HG02678 (cell line): Measurements from ENCODE around the gene MON1A.
"Not testable (repeated sequence)": the region's sequence is repeated elsewhere in the genome, so short reads cannot be mapped to it uniquely, and the experiment has no call there.

Source experiments
- ATAC-seq: cut with Tn5 transposase; IDR thresholded peaks from one replicate; pipeline ENCODE4 v1.9.1; 2021; ENCODE audit warnings: mild to moderate bottlenecking, moderate library complexity; ENCODE audit not compliant: unreplicated experiment

The MON1A gene, protein sequence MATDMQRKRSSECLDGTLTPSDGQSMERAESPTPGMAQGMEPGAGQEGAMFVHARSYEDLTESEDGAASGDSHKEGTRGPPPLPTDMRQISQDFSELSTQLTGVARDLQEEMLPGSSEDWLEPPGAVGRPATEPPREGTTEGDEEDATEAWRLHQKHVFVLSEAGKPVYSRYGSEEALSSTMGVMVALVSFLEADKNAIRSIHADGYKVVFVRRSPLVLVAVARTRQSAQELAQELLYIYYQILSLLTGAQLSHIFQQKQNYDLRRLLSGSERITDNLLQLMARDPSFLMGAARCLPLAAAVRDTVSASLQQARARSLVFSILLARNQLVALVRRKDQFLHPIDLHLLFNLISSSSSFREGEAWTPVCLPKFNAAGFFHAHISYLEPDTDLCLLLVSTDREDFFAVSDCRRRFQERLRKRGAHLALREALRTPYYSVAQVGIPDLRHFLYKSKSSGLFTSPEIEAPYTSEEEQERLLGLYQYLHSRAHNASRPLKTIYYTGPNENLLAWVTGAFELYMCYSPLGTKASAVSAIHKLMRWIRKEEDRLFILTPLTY

DNA sequence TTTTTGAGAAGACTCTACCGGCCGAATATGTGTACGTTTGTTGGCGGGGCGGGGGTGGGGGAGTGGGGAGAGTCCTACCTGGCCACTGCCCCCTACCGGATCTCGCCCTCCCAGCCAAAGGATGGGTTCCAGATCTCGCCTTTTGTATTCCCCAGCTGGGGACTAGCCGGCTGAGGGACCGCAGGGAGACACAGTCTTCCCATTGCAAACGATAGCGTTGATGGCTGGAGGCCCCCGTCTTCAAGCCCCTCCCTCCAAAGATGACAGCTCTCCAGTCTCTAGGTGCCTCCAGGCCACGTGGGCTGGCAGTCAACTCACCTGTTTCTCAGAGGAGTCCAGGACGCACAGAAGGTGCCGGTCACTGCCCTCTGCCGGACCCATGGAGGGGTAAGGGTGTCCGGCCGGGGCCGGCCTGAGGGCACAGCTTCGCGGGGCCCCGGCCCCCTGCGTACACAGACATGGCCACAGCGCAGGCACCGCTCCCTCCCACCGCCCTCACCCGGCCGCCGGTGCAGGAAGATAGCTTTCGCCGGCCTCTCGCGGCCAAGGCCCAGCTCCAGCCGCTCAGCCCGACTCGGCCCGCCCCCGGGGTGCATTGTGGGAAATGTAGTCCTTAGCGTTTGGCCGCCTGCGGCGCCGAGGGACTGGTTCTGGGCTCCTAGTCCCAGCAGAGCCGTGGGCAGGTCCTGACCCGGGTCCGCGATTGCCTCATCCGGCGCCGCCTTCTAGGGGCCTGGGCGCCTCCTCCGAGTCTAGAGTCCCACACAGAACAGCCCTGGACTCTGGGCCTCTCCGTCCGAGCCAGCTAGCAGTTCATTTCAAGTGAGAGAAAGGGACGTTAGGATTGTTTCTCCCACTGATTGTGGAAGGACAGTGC lies at the start of gene MON1A:
Gene MON1A (minus strand): TSS at position 521 of the 877 bp plus-strand sequence. CDS start 16,465 bp downstream, outside the sequence.
- peak; percentile 93 for ATAC-seq

DNA sequence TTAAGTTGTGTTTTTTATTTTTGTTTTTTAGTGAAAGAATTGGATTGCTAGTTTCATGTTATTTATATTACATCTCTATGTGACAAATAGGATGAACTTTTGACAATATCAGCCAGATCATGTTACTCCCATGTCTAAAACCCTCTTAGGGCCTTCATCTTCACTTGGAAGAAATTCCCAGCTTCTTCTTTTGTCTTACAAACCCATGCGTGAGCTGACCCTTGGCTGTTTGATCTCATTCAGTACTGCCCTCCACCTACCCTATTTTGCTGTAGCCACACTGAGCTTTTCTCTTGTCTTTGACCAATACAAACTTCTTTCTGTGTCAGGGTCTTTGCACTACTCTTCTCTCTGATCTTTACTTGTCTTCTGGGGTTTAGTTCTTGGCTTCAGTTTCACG lies 47.3 kb upstream of the MON1A start:
- ATAC-seq: no peak

DNA sequence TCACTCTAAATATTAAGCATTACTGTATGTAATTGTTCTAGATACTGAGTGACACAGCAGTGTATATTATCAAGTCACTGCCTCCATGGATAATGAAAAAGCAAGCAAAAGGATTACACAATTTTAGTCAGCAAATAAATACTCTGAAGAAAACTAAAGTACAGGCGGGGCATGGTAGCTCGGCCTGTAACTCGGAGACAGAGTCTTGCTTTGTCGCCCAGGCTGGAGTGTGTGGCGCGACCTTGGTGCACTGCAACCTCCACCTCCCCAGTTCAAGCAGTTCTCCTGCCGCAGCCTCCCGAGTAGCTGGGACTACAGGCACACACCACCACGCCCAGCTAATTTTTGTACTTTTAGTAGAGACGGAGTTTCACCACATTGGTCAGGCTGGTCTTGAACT lies 43.0 kb upstream of the MON1A start:
- ATAC-seq: no peak

DNA sequence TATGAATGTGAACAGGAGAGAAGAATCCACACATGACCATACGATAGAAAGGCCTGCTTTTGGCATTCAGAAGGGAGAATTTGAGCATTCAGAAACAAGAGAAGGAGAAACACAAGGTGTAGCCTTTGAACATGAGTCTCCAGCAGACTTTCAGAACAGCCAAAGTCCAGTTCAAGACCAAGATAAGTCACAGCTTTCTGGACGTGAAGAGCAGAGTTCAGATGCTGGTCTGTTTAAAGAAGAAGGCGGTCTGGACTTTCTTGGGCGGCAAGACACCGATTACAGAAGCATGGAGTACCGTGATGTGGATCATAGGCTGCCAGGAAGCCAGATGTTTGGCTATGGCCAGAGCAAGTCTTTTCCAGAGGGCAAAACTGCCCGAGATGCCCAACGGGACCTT lies 38.7 kb upstream of the MON1A start:
- ATAC-seq: no peak

DNA sequence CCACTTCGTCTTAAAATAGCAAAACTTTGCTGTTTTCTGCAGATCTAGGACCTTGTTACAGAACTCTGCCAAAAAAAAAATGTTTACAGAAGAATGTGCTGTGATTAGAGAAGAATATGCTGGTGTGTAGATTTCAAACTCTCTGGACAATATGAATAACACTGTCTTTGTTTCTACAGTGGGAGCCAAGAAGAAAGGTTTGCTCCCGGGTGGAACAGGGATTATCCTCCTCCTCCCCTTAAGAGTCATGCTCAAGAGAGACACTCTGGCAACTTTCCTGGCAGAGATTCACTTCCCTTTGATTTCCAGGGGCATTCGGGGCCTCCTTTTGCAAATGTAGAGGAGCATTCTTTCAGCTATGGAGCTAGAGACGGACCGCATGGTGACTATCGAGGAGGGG lies 37.7 kb upstream of the MON1A start:
- ATAC-seq: no peak

DNA sequence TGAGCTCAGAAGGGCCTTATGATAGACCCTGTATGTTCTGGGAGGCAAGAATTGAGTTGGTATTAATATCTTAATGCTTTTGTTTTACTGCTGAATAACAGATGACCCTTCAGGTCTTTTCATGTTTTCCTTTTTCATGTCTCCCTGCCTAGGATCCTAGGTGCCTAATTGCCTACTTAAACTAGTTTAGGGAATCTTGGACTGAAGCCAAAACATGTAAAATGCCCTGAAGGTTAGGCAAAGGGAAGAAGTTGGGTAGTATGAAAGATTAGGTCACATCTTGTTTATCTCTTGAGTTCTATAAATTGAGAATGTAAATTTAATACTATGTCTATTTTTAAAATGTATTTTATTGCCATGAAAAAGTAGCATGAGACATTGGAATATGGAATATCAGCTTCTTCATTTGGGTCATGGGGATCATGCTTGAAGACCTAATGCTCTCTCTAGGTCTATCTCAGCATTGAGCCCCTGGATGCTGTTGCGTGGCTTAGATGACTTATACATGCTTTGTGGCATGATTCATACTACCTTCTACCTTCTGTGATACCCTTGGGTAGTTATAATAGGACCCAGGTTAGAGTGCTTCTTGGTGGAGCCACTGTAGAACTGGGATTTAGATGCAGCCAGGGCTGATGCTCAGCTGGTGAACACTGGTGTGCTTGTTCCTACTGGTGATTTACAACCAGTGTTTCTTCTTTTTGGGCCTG lies 36.8 kb upstream of the MON1A start:
- ATAC-seq: no peak

DNA sequence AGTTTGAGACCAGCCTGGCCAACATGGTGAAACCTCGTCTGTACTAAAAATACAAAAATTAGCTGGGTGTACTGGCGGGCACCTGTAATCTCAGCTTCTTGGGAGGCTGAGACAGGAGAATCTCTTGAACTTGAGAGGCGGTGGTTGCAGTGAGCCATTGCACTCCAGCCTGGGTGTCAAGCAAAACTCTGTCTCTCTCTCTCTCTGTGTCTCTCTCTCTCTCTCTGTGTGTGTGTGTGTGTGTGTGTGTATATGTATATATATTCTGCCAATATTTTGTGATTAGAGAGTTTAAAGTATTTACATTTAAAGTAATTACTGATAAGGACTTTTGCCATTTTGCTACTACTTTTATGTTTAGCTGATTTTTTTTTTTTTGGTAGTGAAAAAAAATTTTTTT lies 26.0 kb upstream of the MON1A start:
- ATAC-seq: no peak

DNA sequence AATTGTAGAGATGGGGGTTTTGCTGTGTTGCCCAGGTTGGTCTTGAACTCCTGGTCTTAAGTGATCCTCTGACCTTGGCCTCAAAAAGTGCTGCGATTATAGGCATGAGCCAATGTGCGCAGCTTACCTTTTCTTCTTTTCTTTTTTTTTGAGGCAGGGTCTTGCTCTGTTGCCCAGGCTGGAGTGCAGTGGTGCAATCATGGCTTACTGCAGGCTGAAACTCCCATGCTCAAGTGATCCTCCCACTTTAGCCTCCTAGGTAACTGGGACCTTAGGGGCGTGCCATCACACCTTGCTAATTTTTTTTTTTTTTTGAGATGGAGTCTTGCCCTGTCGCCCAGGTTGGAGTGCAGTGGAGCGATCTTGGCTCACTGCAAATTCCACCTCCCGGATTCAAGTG lies 23.3 kb upstream of the MON1A start:
- ATAC-seq: no peak

DNA sequence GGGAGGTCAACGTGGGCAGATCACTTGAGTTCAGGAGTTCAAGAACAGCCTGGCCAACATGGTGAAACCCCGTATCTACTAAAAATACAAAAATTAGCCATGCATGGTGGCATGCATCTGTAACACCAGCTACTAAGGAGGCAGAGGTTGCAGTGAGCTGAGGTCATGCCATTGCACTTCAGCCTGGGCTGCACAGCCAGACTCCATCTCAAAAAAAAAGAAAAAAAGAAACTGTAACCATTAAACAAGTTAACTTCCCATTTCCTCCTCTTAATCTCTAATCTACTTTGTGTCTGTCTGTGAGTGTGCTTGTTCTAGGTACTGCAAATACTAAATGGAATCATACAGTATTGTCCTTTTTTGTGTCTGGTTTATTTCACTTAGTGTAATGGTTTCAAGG lies 13.0 kb upstream of the MON1A start:
- ATAC-seq: no peak

DNA sequence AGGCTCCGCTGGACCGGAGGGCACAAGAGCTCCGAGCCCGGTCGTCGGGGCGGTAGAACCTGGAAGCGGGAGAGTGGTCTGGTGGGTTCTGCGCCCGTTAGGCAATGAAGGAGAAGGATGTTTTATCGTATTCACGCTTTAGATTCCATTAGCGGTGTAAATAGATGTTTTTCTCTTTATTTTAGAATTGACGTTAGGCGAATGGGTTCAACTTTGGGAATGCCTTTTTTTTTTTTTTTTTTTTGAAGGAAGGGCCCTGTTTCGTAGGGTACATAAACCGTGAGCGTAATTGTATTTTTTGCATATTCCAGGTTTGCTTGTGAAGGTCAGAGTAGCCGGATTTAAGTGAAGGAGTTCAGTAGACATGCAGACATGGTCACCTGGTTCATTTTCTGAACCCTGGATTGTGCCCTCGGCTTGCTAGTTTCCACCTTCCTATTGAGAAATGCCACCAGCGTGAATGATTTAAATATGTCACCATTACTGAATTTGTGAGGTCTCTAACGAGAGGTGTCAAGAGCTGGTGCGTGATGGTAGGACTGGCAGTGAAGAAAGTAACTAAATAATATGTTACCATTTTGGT lies 11.1 kb upstream of the MON1A start:
- no peak for ATAC-seq

DNA sequence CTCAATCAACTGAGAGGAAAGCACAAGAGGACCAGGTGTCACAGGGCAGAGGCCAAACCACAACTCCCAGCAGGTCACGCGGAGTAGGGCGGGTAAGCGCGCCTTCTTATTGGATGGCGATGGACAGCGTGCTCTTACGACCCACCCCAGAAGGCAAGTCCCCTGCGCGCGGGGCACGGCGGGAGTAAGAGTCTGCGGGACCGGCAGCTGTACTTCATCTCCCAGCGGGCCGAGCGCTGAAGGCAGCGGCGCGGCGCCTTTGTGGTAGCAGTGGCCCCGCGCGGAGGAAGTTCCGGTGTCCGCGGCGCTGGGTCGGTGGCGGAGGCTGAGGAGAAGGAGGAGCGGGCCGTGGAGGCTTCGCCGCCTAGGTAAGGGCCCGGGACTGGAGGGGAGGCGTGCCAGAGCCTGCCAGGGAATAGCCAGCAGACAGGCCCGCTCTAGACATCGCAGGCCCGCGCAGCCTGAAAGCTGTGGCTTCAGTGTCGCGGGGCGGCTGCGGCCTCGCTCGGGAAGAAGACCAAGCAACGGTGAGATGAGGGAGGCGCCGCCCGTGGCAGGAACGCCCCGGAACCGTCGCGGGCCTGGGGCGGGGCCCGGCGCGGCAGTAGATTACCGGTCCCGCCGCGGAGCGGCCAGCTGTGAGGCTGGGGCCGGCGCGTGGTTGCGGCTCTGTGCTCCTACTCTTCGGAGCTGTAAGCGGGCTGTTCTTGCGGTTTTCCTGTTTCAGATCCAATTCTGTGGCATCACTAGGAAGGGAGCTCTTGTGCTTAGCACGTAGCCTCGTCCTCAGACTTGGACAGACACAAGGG lies 10.5 kb upstream of the MON1A start, which contains the start of gene RBM6:
Gene RBM6 (plus strand): TSS at position 293 of the 809 bp plus-strand sequence. CDS start 22,492 bp downstream, outside the sequence.
- peak; percentile 93 for ATAC-seq

DNA sequence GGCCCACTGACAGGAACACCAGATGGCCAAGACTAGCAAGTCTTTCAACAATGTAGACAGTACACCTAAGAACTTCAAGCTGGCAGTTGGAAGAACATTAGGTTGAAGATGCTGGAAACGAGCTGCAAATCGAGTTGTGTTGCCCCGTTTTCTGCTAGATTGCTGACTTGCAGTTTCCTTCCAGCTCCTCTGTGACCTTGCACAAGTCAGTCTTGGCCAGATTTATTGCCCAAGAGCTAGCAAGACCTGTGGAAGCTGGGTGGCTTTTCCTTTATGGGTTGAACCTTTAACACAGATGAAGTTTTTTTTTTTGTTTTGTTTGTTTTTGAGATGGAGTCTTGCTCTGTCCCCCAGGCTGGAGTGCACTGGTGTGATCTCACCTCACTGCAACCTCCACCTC lies 7.5 kb upstream of the MON1A start:
- no peak for ATAC-seq

DNA sequence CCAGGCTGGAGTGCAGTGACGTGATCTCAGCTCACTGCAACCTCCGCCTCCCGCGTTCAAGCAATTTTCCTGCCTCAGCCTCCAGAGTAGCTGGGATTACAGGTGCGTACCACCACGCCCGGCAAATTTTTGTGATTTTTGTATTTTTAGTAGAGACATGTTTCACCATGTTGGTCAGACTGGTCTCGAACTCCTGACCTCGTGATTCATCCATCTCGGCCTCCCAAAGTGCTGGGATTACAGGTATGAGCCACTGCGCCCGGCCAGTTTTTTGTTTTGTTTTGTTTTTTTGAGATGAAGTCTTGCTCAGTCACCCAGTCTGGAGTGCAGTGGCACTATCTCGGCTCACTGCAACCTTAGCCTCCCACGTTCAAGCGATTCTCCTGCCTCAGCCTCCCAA lies 2.7 kb upstream of the MON1A start:
- ATAC-seq: not testable (repeated sequence)

DNA sequence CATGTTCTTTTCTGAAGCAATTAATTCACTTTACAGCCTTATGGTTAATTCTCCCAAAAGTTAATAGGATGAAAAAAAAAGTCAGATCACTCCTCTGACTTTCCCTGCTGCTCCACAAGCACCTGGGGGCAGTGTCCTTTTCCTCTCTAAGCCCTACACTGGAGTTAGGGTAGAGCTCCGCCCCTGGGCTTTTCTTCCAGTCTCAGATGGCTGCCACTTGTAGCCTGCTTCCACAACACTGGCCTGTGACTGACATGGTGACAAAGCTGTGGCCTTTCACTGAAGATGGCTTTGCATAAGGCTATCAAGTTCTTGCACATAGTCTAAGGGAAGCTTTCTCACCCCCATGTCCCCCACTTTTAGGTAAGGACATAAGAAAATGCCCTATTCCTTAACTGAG lies 1.3 kb upstream of the MON1A start:
- no peak for ATAC-seq

DNA sequence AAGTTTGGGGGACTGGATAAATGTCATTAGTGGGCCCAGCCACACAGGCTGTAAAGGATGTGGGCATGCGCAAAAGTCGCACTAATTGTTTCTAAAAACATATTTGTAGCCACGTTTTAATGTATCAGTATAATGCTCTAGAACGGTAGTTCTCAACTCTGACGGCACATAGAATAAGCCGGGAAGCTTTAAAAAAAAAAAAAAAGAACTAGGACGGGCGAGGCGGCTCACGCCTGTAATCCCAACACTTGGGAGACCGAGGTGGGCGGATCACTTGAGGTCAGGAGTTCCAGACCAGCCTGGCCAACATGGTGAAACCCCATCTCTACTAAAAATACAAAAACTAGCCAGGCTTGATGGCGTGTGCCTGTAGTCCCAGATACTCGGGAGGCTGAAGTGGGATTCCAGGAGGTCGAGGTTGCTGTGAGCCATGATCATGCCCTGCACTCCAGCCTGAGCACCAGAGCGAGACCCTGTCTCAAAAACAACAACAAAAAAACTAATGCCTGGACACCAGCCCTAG lies 618 bp upstream of the MON1A start:
- ATAC-seq: no peak

DNA sequence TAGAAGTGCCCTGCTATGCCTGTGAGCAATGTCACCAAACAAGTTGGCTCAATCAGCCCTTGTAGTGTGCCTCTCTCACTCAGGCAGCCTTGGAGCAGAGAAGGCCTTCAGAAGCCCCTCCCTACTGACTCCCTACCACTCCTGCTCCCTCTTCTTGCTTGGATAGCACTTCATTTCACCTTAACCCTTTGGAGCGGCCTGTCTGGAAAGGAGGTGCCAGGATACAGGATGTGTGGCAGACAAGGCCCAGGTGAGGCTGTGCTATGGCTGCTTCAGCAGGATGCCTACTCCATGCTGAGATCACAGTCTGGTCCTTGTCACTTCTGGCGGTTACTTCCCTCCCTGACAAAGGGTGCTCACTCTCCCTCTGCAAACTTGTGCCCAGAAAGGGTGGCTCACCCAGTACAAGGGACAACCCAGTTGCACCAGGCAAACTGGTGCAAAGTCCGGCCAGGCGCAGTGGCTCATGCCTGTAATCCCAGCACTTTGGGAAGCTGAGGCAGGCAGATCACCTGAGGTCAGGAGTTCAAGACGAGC lies 1.1 kb downstream of the MON1A start:
- ATAC-seq: no peak

DNA sequence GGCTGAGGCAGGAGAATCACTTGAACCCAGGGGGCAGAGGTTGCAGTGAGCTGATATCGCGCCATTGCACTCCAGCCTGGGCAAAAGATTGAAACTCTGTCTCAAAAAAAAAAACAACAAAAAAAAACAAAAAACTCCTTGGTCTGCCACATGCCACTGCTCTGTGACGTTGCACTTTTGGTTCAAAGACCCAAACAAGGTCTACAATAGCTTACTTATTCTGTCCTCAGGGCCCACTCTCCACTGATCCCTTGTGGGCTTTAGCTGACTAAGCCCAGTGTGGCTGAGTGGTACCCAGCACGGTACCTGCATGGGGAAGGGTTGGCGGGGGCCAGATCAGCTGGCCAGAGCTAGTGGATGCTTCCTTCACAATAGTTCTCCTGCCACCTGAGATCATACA lies 1.8 kb downstream of the MON1A start:
- ATAC-seq: no peak

DNA sequence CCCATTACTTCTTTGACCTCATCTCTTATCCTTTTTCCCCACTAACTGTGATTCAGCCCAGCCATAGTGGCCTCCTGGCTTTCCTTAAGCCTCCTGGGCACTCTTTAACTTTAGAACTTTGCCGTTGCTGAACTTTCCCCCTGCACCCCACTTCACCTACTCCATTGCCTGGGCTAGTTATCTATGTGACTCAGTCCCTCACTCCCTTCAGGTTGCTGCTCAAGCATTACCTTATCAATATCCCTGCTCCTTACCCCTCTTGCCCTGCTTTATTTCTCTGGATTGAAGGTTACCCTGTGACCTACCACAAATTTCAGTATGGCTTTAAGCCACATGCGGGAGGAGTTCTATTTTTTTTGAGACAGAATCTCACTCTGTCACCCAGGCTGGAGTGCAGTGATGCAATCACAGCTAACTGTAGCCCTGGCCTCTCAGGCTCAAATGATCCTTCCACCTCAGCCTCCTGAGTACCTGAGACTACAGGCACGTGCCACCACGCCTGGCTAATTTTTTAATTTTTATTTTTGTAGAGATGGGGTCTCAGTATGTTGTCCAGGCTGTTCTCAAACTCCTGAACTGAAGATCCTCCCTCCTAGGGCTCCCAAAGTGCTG lies 3.4 kb downstream of the MON1A start:
- no peak for ATAC-seq

DNA sequence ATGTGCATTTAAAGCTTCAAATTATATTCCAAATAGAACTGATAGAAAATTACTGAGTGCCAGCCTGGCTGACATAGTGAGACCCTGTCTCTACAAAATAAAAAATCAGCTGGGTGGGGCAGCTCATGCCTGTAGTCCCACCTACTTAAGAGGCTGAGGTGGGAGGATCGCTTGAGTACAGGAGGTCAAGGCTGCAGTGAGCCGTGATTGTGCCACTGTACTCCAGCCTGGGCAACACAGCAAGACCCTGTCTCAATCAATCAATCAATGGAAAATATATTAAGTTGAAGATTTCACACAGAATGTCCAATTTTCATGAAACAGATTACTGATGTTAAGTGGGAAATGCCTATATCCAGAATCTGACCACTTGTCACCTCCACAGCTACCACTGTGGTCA lies 4.1 kb downstream of the MON1A start:
- ATAC-seq: no peak
